Measurements from ENCODE around the gene COPG1. TPM values are rescaled to one million over a fixed set of nuclear protein-coding genes. Genes with fewer than 3 reads are reported as not detected.

The COPG1 gene
- total RNA-seq, 1 experiment from 2014 or later, result 225 TPM

DNA sequence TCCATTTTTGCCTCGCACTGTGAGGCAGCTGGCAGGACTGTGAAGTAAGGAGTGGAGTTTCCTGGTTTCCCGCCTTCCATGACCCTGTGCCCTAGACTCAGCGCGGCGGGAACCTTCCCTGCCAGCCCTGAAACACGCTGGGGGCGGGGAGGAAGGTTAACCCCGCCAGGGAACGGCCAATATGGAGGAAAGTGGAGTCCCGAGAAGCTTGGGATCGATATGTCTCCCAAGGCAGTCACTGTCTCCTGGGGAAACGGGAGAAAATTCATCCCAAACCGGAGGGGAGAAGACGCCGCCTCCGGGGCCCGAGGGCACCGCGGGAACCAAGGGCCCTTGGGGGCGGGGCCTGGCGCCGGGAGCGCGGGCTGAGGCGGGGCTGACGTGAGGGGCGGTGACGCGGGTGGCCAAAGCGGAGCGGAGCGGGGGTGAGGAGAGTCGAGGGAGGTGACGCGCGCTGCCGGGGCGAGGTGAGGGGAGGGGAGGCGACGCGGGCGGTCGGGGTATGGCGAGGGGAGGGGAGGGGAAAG lies 29.1 kb downstream of the COPG1 start, which contains the start of gene HMCES:
Gene HMCES, plus strand, starts transcription at position 432 of the 527 bp plus-strand sequence. CDS start 863 bp downstream, outside the sequence.
- ChIA-PET CTCF (no interaction called here), POLR2A (interaction anchor here (0.9 kb wide), 1 partner anchor 18 kb away, joined by 3 read pairs; no protein-coding TSS in a partner anchor)
- peaks cover 19% of the 10 kb centered on the region for H3K36me3 ChIP-seq (ENCODE audit: control insufficient read depth, insufficient read depth, low read length)
- DNase-seq (ENCODE audit: low read depth, low spot score), result peak; percentile 33
- intact Hi-C loops (cut with micrococcal nuclease; ENCODE audit: unreplicated experiment), result no loop called here
- no peaks in the 10 kb centered on the region for H3K9me3 ChIP-seq (ENCODE audit: control insufficient read depth, insufficient read depth, low read depth, low read length)
- H3K4me3 ChIP-seq (ENCODE audit: low read depth in 2 of 2, low read length in 2 of 2), result peak within 1 kb of the TSS; percentile 78 to 96
- H3K27me3 ChIP-seq (ENCODE audit: control insufficient read depth, insufficient read depth, low read length), result no peaks in the 10 kb centered on the region
- peak; percentile 96 for ATAC-seq
- in situ Hi-C loops (cut with HindIII; ENCODE audit: low pct_unique_long_range_greater_than_20kb, low sequenced_read_pairs), result no loop called here
- BruUV-seq (replicated peaks), result no TSS peak
- TF ChIP-seq, protein P1, sequence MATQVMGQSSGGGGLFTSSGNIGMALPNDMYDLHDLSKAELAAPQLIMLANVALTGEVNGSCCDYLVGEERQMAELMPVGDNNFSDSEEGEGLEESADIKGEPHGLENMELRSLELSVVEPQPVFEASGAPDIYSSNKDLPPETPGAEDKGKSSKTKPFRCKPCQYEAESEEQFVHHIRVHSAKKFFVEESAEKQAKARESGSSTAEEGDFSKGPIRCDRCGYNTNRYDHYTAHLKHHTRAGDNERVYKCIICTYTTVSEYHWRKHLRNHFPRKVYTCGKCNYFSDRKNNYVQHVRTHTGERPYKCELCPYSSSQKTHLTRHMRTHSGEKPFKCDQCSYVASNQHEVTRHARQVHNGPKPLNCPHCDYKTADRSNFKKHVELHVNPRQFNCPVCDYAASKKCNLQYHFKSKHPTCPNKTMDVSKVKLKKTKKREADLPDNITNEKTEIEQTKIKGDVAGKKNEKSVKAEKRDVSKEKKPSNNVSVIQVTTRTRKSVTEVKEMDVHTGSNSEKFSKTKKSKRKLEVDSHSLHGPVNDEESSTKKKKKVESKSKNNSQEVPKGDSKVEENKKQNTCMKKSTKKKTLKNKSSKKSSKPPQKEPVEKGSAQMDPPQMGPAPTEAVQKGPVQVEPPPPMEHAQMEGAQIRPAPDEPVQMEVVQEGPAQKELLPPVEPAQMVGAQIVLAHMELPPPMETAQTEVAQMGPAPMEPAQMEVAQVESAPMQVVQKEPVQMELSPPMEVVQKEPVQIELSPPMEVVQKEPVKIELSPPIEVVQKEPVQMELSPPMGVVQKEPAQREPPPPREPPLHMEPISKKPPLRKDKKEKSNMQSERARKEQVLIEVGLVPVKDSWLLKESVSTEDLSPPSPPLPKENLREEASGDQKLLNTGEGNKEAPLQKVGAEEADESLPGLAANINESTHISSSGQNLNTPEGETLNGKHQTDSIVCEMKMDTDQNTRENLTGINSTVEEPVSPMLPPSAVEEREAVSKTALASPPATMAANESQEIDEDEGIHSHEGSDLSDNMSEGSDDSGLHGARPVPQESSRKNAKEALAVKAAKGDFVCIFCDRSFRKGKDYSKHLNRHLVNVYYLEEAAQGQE (IDR thresholded peaks at IDR 0.05; ENCODE audit: insufficient read depth in 1 of 2, low read depth in 2 of 2, low read length in 1 of 2), result 0 out of 4 replicates have a peak, but pooled peaks of 1 of the 2 experiments have one; percentile 31
- TF ChIP-seq, protein P2, sequence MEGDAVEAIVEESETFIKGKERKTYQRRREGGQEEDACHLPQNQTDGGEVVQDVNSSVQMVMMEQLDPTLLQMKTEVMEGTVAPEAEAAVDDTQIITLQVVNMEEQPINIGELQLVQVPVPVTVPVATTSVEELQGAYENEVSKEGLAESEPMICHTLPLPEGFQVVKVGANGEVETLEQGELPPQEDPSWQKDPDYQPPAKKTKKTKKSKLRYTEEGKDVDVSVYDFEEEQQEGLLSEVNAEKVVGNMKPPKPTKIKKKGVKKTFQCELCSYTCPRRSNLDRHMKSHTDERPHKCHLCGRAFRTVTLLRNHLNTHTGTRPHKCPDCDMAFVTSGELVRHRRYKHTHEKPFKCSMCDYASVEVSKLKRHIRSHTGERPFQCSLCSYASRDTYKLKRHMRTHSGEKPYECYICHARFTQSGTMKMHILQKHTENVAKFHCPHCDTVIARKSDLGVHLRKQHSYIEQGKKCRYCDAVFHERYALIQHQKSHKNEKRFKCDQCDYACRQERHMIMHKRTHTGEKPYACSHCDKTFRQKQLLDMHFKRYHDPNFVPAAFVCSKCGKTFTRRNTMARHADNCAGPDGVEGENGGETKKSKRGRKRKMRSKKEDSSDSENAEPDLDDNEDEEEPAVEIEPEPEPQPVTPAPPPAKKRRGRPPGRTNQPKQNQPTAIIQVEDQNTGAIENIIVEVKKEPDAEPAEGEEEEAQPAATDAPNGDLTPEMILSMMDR (IDR thresholded peaks at IDR 0.05), result no peak
- TF ChIP-seq SIN3A (IDR thresholded peaks at IDR 0.05; ENCODE audit: borderline replicate concordance, insufficient read depth, low read depth, low read length) (no peak), POLR2AphosphoS5 (IDR thresholded peaks at IDR 0.05; ENCODE audit: low read depth, low read length) (peak; percentile 92), TCF7L2 (IDR thresholded peaks at IDR 0.05; ENCODE audit: low read depth, low read length) (no peak)
- H3K4me1 ChIP-seq (ENCODE audit: control insufficient read depth, insufficient read depth, low read length), result peaks cover 17% of the 10 kb centered on the region
- H3K27ac ChIP-seq (ENCODE audit: low read length), result peak within 1 kb of the TSS; percentile 94

DNA sequence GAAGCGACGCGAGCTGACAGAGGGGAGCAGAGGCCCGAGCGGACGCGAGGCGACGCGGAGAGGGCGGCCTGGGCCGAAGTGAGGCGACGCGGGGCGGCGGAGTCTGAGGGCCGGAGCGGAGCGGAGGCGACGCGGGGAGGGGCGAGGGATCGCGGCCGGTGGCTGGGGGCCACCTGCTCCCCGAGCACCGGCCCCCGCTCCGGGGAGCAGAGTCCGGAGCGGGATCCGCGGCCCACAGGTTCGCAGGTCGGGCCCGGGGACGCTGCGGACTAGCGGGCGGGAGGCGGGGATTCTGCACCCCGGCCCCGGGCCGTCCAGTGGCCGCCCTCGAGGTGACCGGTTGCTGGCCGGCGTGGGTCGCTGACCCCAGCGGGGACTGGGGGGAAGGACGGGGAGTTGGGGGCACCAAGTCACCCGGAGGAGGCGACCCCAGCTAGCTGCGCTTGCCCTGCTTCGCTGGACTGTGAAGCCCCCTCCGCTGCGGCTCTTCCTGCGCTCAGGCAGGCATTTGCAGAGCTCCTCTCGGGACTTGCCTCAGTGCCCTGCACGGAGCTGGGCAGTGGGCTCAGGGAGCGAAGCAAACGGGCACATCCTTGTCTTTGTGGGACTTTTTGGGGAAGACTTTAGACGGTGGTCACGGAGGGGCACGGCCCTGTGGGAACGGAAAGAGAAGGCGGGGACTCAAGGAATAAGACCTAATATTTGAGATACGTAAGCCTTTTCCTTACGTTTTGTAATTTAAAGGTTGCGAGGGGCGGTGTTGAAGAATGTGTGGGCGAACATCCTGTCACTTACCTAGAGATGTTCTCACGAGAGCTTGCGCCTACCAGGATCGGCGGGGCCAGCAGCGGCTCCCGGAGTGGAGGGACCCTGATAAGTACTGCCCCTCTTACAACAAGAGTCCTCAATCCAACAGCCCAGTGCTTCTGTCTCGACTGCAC lies 29.8 kb downstream of the COPG1 start:
- BruUV-seq (replicated peaks), result TSS peak; percentile 43
- CTCF ChIA-PET, result no interaction called here
- intact Hi-C loops (cut with micrococcal nuclease; ENCODE audit: unreplicated experiment) (no loop called here), in situ Hi-C loops (cut with HindIII; ENCODE audit: low pct_unique_long_range_greater_than_20kb, low sequenced_read_pairs) (no loop called here)
- TF ChIP-seq SIN3A (IDR thresholded peaks at IDR 0.05; ENCODE audit: borderline replicate concordance, insufficient read depth, low read depth, low read length), result peak; percentile 87; the same call in 1 of the 2 replicates
- no peak for TF ChIP-seq TCF7L2 (IDR thresholded peaks at IDR 0.05; ENCODE audit: low read depth, low read length)
- Histone ChIP-seq H3K27ac (ENCODE audit: low read length) (peak overlapping the region; percentile 94), H3K9me3 (ENCODE audit: control insufficient read depth, insufficient read depth, low read depth, low read length) (no peaks in the 10 kb centered on the region), H3K4me3 (ENCODE audit: low read depth in 2 of 2, low read length in 2 of 2) (peak overlapping the region; percentile 78 to 96), H3K4me1 (ENCODE audit: control insufficient read depth, insufficient read depth, low read length) (peaks cover 17% of the 10 kb centered on the region), H3K27me3 (ENCODE audit: control insufficient read depth, insufficient read depth, low read length) (no peaks in the 10 kb centered on the region), H3K36me3 (ENCODE audit: control insufficient read depth, insufficient read depth, low read length) (peaks cover 13% of the 10 kb centered on the region)
- POLR2A ChIA-PET, result no interaction called here
- ATAC-seq (peak; percentile 64), DNase-seq (ENCODE audit: low read depth, low spot score) (no peak)

Measured in Panc1 (cell line).